ENCODE results near the gene ZBTB11.
"Not testable (repeated sequence)": the region's sequence is repeated elsewhere in the genome, so short reads cannot be mapped to it uniquely, and the experiment has no call there.

Gene ZBTB11

GRCh38 chr3:101691685-101692671 is 15.0 kb upstream of the ZBTB11 start:
- not testable (repeated sequence) for DNase-seq (ENCODE audit: low read depth in 2 of 2)

DNA sequence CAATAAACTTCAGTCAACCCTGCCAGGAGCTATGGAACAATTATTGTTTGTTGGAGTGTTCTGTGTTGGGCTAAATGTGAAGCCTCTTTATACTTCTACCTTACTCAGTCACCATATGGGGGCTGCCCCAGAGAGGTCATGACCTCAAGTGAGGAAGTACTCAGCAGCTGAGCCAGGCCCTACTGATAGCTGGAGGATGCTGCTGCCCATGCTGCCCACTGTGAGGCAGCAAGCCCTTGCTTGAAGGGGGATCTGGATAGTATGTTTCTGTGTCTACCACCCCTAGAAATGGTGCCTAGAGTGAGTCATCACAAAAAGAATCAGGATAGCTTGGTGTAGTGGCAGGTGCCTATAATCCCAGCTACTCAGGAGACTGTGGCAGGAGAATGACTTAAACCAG is 14.0 kb upstream of the ZBTB11 start:
- no peak for DNase-seq (ENCODE audit: low read depth in 2 of 2)

- DNase-seq (ENCODE audit: low read depth in 2 of 2), result no peak
Observed at GRCh38 chr3:101689286-101689685, 12.4 kb upstream of the ZBTB11 start.

DNA sequence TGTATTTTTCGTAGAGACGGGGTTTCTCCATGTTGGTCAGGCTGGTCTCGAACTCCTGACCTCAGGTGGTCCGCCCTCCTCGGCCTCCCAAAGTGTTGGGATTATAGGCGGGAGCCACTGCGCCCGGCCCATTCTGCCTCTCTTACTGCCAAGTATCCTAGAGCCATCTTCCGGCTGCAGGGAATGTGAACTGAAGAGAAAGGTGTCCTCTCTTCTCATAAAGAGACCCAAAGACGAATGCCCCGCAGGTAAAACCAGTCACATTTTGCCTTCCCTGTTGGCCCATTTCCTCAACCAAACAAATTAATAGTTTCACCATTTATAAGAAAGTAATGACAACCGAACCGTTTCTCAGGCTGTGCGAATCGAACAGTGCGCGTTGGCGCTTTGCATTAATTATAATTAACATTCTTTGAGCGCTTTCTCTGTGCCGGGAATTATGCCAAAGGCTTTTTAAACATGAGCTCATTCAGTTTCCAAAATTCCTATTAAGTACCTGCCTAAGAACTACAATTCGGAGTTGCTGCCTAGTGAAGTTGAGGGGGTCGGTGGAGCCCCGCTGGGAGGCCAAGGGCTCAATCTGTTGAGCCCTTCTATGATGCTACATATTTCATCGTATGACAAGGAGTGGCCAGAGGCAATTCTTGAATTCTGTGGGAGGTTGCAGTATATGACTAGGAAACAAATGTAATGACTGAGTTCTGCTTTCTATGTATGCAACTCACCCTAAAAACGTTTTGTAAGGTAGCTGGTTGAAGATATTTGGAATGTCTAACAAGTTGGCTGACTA is 10.4 kb upstream of the ZBTB11 start:
- DNase-seq (ENCODE audit: low read depth in 2 of 2), result no peak

GRCh38 chr3:101685870-101686307 is 9.0 kb upstream of the ZBTB11 start:
- DNase-seq (ENCODE audit: low read depth in 2 of 2), result no peak

- no peak for DNase-seq (ENCODE audit: low read depth in 2 of 2)
Observed at GRCh38 chr3:101685050-101685400, 8.1 kb upstream of the ZBTB11 start.

DNA sequence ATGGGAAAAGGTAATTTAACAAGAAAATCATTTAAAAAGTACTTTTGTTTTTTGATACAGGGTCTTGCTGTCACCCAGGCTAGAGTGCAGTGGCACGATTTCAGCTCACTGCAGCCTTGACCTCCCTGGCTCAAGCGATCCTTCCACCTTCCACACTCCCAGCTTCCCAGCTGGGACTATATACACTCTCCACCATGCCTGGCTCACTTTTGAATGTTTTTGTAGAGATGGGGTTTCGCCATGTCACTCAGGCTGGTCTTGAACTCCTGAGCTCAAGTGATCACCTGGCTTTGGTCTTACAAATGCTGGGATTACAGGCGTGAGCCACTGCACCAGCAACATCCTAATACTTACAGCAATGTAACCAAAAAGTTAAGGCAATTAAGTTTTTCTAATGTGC is 3.5 kb upstream of the ZBTB11 start:
- no peak for DNase-seq (ENCODE audit: low read depth in 2 of 2)

GRCh38 chr3:101678837-101679236 is 1.9 kb upstream of the ZBTB11 start:
- DNase-seq (ENCODE audit: low read depth in 2 of 2), result not testable (repeated sequence)

DNA sequence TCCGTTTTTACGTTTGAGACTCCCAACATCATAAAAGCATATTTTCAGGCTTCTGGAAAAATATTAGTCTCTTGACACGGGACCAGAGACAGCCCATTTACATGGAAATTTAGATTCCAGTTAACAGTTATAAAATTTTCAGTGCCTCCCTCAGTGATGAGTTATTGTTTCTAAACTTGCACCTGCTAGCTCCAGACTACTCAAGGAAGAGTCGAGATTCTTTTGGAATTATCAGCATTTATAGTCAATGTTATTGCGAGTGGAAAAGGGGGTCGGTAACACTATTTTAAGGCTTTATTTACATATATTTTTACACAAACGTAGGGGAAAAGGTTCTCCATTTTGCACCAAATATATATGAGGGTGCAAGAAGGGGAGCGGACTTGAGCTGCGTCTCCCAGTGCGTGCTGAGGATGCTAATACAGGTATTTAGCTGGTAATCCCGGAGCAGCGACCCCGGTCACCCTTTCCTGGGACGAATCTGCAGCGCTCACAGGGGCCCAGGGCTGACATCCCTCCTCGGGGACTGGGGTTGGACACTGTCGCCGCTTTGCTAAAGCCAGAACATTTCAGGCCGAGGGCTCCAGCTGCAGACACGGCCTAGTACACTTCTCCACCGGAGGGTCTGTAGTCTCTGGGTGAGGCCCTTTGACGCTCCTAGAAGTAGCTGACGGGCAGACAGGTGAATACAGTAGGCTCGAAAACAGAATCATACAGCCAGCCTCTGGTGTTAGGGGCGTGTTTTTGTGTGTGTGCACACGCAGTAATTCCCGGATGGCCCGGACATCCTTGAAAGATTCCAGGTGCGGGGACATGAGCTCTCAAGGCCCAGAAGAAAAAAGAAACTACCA is 729 bp upstream of the ZBTB11 start:
- no peak for DNase-seq (ENCODE audit: low read depth in 2 of 2)

DNA sequence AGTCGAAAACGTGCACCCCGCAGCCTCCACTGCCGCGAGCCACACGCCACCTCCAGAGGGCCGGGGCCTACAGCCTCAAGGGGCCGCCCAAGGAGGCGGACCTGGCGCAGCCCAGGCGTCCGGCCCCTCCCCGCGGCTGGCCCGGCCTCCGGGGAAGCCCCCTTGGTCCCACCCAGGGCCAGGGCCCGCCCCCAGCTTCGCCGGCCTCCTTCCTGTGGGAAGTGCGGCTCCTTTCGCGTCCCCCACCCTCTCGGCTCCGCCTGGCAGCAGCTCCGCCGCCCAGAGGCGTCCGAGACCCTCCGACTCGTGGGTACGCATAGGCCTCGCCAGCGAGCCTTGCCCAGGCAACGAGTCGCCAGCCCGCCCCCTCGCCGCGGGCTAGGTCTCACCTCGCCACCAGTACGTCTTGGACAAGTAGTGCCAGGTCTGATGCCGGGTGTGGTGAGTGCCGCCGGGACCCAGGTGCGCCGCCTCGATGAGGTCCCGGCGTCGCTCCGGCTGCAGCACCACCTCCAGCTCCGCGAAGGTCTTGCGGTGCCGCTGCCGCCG is 642 bp downstream of the ZBTB11 start:
- DNase-seq (ENCODE audit: low read depth in 2 of 2), result peak; percentile 92 to 94

GRCh38 chr3:101675709-101676215 is 1.2 kb downstream of the ZBTB11 start:
- DNase-seq (ENCODE audit: low read depth in 2 of 2), result no peak

GRCh38 chr3:101674518-101674917 is 2.4 kb downstream of the ZBTB11 start:
- no peak for DNase-seq (ENCODE audit: low read depth in 2 of 2)

- DNase-seq (ENCODE audit: low read depth in 2 of 2), result no peak
Observed at GRCh38 chr3:101673953-101674352, 3.0 kb downstream of the ZBTB11 start.

DNA sequence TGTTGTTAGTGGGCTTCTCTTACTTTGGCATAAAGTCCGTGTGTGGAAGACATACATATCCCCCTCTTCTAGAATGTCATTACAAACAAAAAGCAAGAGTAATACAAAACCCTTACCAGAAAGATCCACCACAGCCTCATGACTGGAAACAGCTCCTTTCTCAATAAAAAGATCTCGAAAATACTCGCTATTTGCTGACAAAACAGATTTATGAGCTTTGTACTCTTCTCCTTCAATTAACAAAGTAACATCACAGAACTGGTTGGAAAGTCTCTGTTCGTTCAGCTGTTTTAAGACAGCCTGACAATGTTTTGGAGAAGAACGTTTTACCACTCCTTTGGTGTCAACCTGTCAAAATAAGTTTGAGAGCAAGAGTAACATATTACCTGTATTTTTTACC is 5.9 kb downstream of the ZBTB11 start:
- no peak for DNase-seq (ENCODE audit: low read depth in 2 of 2)

DNA sequence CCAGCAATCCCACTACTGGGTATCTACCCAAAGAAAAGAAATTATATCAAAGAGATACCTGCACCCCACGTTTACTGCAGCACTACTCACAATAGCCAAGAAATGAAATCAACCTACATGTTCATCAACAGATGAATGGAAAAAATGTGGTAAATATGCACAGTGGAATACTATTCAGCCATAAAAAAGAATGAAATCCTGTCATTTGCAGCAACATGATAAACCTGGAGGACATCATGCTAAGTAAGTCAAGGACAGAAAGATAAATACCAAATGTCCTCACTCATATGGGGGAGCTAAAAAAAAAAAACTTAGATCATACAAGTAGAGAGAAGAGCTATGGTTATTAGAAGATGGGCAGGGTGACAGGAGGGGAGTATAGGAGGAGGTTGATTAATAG is 9.1 kb downstream of the ZBTB11 start:
- no peak for DNase-seq (ENCODE audit: low read depth in 2 of 2)

- no peak for DNase-seq (ENCODE audit: low read depth in 2 of 2)
Observed at GRCh38 chr3:101667331-101667730, 9.6 kb downstream of the ZBTB11 start.

DNA sequence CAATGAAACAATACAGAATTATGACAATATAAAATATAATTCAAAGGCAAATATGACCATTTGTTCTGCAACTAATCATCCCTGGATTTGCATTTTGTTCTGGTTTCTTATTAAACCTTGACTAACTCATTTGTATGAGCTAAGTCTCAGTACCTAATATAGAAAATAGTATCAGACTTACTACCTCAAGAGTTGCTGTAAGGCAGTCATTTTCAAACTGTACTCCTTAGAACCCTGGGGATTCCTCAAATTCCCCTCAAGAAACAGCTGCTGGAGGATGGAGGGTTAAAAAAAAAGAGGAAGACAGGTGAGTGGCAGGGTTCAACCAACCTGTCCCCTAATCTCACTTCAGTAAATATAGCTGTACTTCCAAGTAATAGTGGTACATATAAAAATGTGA is 11.1 kb downstream of the ZBTB11 start:
- DNase-seq (ENCODE audit: low read depth in 2 of 2), result no peak

- no peak for DNase-seq (ENCODE audit: low read depth in 2 of 2)
Observed at GRCh38 chr3:101665357-101665756, 11.6 kb downstream of the ZBTB11 start.

DNA sequence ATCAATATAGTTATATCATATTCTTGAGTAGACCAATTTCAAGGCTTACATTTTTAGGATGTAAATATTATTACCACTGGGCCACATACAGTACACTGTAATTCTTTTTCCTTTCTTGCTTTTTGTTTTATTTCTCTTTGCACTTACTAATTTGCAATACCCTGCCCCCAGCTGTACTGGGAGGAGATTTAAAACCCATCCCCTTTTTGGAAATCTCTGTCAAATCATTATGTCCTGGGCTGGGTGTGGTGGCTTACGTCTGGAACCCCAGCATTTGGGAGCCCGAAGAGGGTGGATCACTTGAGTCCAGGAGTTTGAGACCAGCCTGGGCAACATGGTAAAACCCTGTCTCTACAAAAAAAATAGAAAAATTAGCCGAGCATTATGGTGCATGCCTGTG is 16.2 kb downstream of the ZBTB11 start:
- no peak for DNase-seq (ENCODE audit: low read depth in 2 of 2)

DNA sequence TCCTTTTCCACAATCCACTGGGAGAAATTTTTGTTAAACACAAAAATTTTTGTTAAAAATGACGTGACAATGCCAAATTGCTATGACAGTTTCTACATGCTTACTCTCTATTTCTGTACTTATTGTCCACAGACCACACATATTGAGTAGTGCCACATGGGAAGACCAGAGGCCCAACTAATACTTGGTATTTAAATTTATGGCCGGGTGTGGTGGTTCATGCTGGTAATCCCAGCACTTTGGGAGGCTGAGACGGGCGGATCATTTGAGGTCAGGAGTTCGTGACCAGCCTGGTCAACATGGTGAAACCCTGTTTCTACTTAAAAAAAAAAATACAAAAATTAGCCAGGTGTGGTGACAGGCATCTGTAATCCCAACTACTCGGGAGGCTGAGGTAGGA is 20.3 kb downstream of the ZBTB11 start:
- no peak for DNase-seq (ENCODE audit: low read depth in 2 of 2)

DNA sequence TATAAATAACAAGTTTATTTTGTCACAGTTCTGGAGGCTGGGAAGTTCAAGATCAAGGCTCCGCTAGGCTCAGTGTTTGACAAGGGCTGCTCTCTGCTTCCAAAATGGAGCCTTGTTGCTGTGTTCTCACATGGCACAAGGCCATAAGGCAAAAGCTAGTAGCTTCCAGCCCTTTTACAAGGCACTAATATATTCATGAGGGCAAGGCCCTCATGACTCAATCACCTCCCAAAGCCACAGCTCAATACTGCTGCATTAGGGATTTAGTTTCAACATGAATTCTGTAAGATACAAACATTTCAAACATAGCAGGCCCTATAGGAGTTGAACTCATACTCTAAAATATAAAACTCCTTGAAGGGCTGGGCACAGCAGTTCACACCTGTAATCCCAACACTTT is 30.2 kb downstream of the ZBTB11 start:
- no peak for DNase-seq (ENCODE audit: low read depth in 2 of 2)
